Tibial artery (tissue), 4 donors: ENCODE measurements around the gene PIK3CD.
A peak's percentile ranks its signal among the peaks of the same experiment; 100 is the strongest.

ENCODE experiments used
- DNase-seq, 2 donors: peaks; one replicate each; pipeline ENCODE4 v3.0.0-alpha.2; 2019
- H3K27ac ChIP-seq, 2 donors: fragments of 200-600 bp; sonication (generic) in 1 of 2; 1 replicate in 1 of 2; 2 replicates in 1 of 2; pipeline ENCODE4 v1.5.1; 2018 to 2019; ENCODE audit warnings: mild to moderate bottlenecking in 1 of 2
- H3K27me3 ChIP-seq, 2 donors: fragments of 200-600 bp; sonication (generic) in 1 of 2; one replicate each; pipeline versions ENCODE4 v1.5.1 to v1.6.0; 2016 to 2019
- H3K36me3 ChIP-seq, 3 donors: fragments of 200-600 bp; sonication (generic) in 2 of 3; one replicate each; pipeline ENCODE4 v1.5.1; 2016 to 2019; ENCODE audit warnings: mild to moderate bottlenecking in 2 of 3
- H3K4me1 ChIP-seq, 4 donors: fragments of 200-600 bp; sonication (generic) in 2 of 4; 1 replicate in 3 of 4; 2 replicates in 1 of 4; pipeline ENCODE4 v1.5.1; 2016 to 2019
- H3K4me3 ChIP-seq, 2 donors: fragments of 200-600 bp; sonication (generic) in 1 of 2; 1 replicate in 1 of 2; 2 replicates in 1 of 2; pipeline ENCODE4 v1.5.1; 2018 to 2019; ENCODE audit warnings: mild to moderate bottlenecking in 2 of 2
- H3K9me3 ChIP-seq, 3 donors: fragments of 200-600 bp; sonication (generic) in 1 of 3; one replicate each; pipeline ENCODE4 v1.5.1; 2016 to 2019
- CTCF ChIP-seq, 2 experiments: fragments of 200-600 bp in 1 of 2; fragments of 450-650 bp in 1 of 2; IDR thresholded peaks; one replicate each; pipeline ENCODE4 v1.5.1; 2017 to 2019; ENCODE audit warnings: antibody characterized with exemption in 2 of 2, mild to moderate bottlenecking in 1 of 2, moderate library complexity in 1 of 2
- intact Hi-C: fragments of 100-400 bp; cut with DNase I; formaldehyde crosslinking; loops from one replicate; pipeline ENCODE4 v1.15.0; 2023; ENCODE audit warnings: low total_unique reads

The PIK3CD gene

DNA sequence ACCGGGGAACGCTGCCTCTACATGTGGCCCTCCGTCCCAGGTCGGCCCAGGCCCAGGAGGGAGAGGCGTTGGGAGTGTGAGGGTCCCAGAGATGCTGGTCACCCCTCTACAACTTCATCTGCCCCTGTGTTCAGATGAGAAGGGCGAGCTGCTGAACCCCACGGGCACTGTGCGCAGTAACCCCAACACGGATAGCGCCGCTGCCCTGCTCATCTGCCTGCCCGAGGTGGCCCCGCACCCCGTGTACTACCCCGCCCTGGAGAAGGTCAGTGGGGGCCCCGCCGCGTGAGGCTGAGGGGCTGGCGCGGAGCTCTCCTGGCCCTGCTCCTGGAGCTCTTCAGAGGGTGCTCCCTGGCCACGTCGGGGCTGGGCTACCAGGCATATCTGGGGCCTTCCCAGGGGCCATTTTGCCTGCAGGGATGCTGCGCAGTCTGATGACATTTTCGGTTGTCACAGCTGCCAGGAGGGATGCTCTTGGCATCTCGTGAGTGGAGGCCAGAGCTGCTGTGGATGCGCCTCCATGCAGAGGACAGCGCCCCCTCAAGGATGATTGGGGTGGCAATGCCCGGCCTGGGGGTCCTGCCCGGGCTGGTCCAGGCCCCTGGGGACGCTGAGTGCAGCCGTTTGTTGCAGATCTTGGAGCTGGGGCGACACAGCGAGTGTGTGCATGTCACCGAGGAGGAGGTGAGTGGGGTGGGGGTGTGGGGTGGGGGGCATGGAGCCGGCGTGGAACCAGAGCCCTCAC, 68.6 kb downstream of the PIK3CD start:
- H3K4me1 ChIP-seq = peaks cover 0 to 8% (median 4%) of the 10 kb centered on the region in 4 donors
- H3K9me3 ChIP-seq = peaks cover 0 to 8% (median 7%) of the 10 kb centered on the region in 3 donors
- intact Hi-C loops = loop anchor here (10.0 kb wide), 1 partner anchor 145 kb away; no protein-coding TSS in a partner anchor
- DNase-seq = no peak
- H3K4me3 ChIP-seq = no peak overlapping the region
- TF ChIP-seq CTCF (IDR thresholded peaks at IDR 0.05) = no peak
- no peaks in the 10 kb centered on the region for H3K27me3 ChIP-seq
- peaks cover 38 to 97% (median 80%) of the 10 kb centered on the region in 3 donors for H3K36me3 ChIP-seq
- no peak overlapping the region for H3K27ac ChIP-seq

- H3K4me3 ChIP-seq = no peak overlapping the region
- H3K27me3 ChIP-seq = no peaks in the 10 kb centered on the region
- peaks cover 32 to 97% (median 75%) of the 10 kb centered on the region in 3 donors for H3K36me3 ChIP-seq
- peaks cover 0 to 8% (median 4%) of the 10 kb centered on the region in 4 donors for H3K4me1 ChIP-seq
- no peak for DNase-seq
- TF ChIP-seq CTCF (IDR thresholded peaks at IDR 0.05) = no peak
- H3K27ac ChIP-seq = no peak overlapping the region
- H3K9me3 ChIP-seq = peaks cover 0 to 8% (median 7%) of the 10 kb centered on the region in 3 donors
- intact Hi-C loops = loop anchor here (10.0 kb wide), 1 partner anchor 144 kb away; no protein-coding TSS in a partner anchor
Measured at GRCh38 chr1:9720785-9721605, 69.5 kb downstream of the PIK3CD start.

DNA sequence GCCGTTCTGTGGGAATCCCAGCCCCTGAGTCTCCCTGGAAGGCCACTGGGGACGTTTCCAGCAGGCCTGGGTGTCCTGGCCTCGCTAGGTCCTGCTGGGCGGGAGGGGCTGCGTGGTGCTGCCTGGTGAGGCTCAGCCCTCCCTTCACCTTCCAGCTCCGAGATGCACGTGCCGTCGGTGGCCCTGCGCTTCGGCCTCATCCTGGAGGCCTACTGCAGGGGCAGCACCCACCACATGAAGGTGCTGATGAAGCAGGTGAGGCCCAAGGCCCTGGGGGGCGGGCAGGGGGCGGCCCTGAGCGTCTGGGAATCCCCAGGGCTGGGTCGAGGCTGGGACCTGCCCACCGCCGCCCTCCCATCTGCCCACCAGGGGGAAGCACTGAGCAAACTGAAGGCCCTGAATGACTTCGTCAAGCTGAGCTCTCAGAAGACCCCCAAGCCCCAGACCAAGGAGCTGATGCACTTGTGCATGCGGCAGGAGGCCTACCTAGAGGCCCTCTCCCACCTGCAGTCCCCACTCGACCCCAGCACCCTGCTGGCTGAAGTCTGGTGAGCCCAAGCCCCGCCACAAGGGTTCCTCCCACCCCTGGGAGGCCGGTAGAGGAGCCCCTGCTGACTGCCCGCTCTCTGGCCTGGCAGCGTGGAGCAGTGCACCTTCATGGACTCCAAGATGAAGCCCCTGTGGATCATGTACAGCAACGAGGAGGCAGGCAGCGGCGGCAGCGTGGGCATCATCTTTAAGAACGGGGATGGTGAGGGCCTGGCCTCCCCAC, 70.3 kb downstream of the PIK3CD start:
- no peaks in the 10 kb centered on the region for H3K27me3 ChIP-seq
- peak; percentile 35 to 44 for TF ChIP-seq CTCF (IDR thresholded peaks at IDR 0.05)
- H3K9me3 ChIP-seq = peaks cover 0 to 8% (median 7%) of the 10 kb centered on the region in 3 donors
- no peak for DNase-seq
- peaks cover 30 to 97% (median 70%) of the 10 kb centered on the region in 3 donors for H3K36me3 ChIP-seq
- intact Hi-C loops = loop anchor here (10.0 kb wide), 1 partner anchor 143 kb away; no protein-coding TSS in a partner anchor
- no peak overlapping the region for H3K27ac ChIP-seq
- H3K4me1 ChIP-seq = peaks cover 0 to 8% (median 4%) of the 10 kb centered on the region in 4 donors
- H3K4me3 ChIP-seq = no peak overlapping the region

DNA sequence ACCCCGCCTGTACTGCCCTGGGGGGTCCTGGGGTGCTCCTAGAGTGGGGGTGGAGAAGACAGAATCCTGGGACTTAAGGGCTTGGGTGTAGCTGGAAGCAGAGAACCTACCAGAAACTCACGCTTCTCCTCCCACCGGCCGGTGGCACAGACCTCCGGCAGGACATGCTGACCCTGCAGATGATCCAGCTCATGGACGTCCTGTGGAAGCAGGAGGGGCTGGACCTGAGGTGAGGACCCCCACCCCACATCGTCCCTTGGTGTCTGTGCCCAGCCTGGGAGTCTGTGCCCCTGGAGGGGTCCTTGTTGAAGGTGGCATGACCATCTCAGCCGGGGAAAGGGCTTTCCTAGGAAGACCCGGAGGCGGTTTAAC, 70.8 kb downstream of the PIK3CD start:
- H3K27me3 ChIP-seq = no peaks in the 10 kb centered on the region
- peaks cover 0 to 8% (median 4%) of the 10 kb centered on the region in 4 donors for H3K4me1 ChIP-seq
- no peak for TF ChIP-seq CTCF (IDR thresholded peaks at IDR 0.05)
- H3K27ac ChIP-seq = no peak overlapping the region
- no peak overlapping the region for H3K4me3 ChIP-seq
- intact Hi-C loops = loop anchor here (10.0 kb wide), 1 partner anchor 142 kb away; no protein-coding TSS in a partner anchor
- peaks cover 30 to 97% (median 71%) of the 10 kb centered on the region in 3 donors for H3K36me3 ChIP-seq
- peaks cover 0 to 8% (median 7%) of the 10 kb centered on the region in 3 donors for H3K9me3 ChIP-seq
- no peak for DNase-seq
